GM12801 (cell line): ENCODE results near the gene DARS1.

Experiments
- TF ChIP-seq, protein P1 (sequence below): IDR thresholded peaks from one replicate; pipeline ENCODE4 v1.5.1; 2011; ENCODE audit warnings: control low read depth; ENCODE audit not compliant: insufficient read length; ENCODE audit errors: extremely low read depth

The DARS1 gene

DNA sequence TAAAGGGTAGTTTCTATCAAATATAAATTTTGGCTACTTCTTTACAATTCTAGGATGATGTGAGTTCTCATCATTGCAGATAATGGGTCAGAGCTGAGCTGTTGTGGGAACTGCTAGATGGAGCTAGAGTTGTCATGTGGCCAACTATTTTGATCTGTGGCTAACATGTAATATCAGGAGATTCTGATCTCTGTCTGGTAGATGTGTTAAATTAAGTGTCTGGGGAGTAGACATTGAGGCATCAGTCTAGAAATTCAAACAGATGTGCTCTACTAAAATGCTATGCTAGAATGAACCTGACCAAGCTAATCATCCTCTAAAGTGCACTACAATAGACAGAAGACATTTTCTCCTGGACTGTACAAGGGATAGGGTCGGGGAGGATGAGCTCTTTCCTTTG, 30.3 kb upstream of the DARS1 start:
- TF ChIP-seq, protein P1, sequence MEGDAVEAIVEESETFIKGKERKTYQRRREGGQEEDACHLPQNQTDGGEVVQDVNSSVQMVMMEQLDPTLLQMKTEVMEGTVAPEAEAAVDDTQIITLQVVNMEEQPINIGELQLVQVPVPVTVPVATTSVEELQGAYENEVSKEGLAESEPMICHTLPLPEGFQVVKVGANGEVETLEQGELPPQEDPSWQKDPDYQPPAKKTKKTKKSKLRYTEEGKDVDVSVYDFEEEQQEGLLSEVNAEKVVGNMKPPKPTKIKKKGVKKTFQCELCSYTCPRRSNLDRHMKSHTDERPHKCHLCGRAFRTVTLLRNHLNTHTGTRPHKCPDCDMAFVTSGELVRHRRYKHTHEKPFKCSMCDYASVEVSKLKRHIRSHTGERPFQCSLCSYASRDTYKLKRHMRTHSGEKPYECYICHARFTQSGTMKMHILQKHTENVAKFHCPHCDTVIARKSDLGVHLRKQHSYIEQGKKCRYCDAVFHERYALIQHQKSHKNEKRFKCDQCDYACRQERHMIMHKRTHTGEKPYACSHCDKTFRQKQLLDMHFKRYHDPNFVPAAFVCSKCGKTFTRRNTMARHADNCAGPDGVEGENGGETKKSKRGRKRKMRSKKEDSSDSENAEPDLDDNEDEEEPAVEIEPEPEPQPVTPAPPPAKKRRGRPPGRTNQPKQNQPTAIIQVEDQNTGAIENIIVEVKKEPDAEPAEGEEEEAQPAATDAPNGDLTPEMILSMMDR, result no peak

DNA sequence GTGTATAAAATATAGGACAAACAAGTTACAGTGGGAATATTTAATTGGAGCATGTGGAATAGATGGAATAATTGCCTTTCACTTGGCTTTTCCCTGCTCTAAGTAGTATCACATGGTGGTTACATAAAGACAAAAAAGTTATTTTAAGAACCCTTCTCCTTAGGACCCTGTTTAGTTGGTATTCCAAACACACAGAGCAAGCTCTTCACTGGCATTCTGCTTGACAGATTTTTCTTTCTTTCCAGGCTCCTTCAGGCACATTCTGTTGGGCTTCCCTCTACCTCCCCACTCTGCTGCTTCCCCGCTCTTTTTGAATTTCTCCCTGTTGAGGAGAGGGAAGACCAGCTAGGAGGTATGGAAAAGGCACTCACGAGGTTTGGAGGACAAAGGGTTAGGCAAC, 29.0 kb upstream of the DARS1 start:
- TF ChIP-seq, protein P1, result no peak

DNA sequence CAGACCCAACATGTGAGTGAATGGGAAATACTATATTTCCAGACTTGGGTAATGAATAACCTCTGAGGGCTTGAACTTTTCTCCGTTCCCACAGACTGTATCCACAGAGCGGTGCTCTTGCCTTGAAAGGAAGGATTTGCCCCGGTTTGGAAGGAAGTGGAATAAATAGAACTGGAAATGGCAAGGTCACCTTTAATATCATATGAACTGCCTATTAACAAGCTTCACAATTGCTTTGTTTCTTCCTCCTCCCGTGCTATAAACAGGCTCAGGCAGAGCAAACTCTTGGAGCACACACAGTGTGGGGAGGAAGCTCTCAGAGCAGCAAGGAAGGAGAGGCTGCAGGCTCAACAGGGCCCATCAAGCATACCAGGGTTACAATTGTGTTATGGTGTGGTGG, 28.5 kb upstream of the DARS1 start:
- TF ChIP-seq, protein P1, result no peak

DNA sequence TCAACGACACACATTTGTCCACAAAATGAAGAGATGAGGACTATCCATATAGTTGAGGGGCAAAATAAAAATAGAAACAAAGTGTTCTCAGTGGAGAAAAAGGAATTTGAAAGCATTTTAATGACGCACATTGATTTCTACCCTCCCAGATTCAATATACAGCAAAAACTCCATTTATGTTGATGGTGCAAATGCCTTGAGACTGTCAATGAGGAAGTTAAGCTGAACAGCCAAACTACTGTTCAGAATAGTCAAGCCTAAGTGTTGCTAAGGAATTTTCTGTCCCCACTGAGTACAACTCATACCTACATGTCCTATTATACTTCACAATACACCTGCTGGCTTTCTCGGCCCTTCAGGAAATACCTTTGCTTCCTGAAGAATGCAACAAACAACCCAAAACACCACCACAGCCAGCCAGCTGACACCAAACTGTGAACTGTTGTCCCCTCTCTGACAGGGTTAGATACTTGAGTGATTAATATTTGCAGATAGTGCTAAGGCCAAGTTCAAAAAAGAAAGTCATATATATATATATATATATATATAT, 27.8 kb upstream of the DARS1 start:
- TF ChIP-seq, protein P1, result no peak

DNA sequence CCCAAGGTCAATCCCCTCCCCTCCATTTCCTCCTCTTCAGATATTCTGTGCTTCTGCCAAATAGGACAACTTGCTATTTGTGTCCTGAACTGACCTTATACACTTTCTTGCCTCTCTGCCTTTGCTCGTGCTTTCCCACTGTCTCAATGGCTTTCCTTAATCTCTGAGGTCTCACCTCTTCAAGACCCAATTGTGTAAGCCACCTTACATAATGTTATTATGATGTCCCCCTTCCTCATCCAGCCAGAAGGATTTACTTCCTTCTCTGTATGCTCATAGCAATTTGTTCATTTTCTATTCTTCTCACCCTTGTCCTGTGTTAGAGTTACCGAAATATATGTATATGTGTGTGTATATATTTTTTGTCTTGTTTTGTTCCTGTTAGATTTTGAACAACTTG, 26.9 kb upstream of the DARS1 start:
- TF ChIP-seq, protein P1, result no peak

DNA sequence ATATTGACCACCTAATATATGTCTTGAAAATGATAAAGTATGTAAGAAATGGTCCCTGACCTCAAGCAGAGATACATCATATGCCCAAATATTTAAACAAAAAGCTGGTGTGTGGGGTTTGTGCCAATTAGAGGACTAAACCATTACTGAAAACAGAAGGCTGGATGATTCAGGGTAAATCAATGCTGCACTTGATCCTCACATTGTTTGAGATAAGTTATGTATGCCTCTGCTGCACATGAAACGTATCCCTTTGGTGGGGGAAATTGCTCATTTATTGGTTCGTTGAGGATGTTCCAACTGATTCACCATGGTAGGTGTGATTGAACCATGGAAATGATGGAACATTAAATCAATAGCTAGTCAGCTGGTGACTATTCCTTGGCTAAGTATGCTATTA, 24.7 kb upstream of the DARS1 start:
- TF ChIP-seq, protein P1, result no peak

DNA sequence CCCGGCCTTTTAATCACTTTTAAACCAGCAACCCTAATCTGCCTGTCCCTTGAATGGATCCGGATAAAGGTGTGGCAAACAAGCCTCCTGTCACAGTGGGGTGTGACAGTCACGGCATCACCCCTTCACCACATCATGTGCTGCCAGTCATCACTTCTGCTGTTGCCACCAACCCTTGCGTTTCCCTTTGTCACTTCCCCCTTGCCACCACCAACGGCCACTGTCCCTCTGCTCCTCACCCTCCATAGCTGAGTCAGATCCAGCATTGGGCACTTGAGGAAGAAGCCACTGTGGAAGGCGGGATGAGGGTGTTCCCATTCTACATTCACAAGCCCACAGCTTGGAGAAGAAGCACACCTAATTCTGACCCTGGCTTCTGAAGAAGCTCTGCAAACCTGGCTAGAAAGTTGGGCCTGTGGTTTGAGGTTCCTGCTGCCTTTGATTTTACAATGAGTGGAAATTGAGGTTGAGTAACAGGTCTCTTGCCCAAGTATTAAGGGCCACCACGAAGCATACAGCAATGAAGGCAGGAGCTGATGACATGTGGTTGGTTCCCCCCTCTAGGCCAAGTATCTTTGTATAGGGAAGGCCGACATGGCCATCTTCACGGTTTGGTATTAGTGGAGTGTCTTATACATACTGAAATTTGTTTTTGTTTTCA, 22.9 kb upstream of the DARS1 start:
- TF ChIP-seq, protein P1, result no peak
